GM12891 (cell line): ENCODE results near the gene LAMA2.

Experiments
- PAX5 ChIP-seq: IDR thresholded peaks from 2 replicates; pipeline ENCODE4 v1.6.1; 2011; ENCODE audit warnings: low read length, moderate library complexity, mild to moderate bottlenecking; ENCODE audit not compliant: insufficient read depth, severe bottlenecking
- POLR2A ChIP-seq: IDR thresholded peaks from 2 replicates; pipeline ENCODE4 v1.6.1; 2011; ENCODE audit warnings: low read depth, low read length, control low read depth
- POLR2AphosphoS5 ChIP-seq: IDR thresholded peaks from 2 replicates; pipeline ENCODE4 v1.6.1; 2011; ENCODE audit warnings: low read depth, low read length, control low read depth
- POU2F2 ChIP-seq: IDR thresholded peaks from 2 replicates; pipeline ENCODE4 v1.6.1; 2011; ENCODE audit warnings: low read depth, mild to moderate bottlenecking, control low read depth, low read length, moderate library complexity
- SPI1 ChIP-seq: IDR thresholded peaks from 2 replicates; pipeline ENCODE4 v1.6.1; 2011; ENCODE audit warnings: low read depth, low read length, control low read depth
- TAF1 ChIP-seq: IDR thresholded peaks from 2 replicates; pipeline ENCODE4 v1.6.1; 2011; ENCODE audit warnings: low read depth, low read length, control low read depth

GRCh38 chr6:129485746-129486145, 602.8 kb downstream of the LAMA2 start:
- TF ChIP-seq POLR2A, result no peak
- no peak for TF ChIP-seq POLR2AphosphoS5
- TF ChIP-seq TAF1, result no peak
- TF ChIP-seq SPI1, result no peak
- TF ChIP-seq PAX5, result no peak
- TF ChIP-seq POU2F2, result no peak
